HL-60 (cell line): Measurements from ENCODE around the gene JMJD1C.

Experiments used
- CTCF ChIP-seq: IDR thresholded peaks from one replicate; pipeline ENCODE4 v1.5.1; 2011; ENCODE audit warnings: low read length, control low read depth, inconsistent platforms; ENCODE audit not compliant: insufficient read depth
- GABPA ChIP-seq: IDR thresholded peaks from 2 replicates; pipeline ENCODE4 v1.6.1; 2012; ENCODE audit warnings: low read depth
- POLR2AphosphoS5 ChIP-seq: IDR thresholded peaks from 2 replicates; pipeline ENCODE4 v1.6.1; 2012; ENCODE audit warnings: low read depth
- TF ChIP-seq, protein P1 (sequence below): IDR thresholded peaks from 2 replicates; pipeline ENCODE4 v1.6.1; 2012; ENCODE audit warnings: low read depth; ENCODE audit not compliant: insufficient replicate concordance

DNA sequence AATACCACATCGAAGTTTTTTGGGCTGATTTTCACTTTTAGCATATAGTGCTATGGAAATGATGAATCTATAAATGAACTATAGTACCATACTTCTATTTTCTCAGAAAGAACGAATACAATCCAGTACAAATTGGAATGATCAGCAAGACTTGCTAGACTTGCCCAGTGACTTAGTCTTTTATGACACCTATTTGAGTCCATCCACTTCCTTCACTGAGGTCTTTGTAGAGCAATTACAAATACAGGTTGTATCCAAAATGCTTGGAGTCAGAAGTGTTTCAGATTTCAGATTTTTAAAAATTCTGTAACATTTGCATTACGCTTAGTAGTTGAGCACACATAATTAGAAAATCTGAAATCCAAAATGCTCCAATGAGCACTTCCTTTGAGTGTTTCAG lies 228.4 kb downstream of the JMJD1C start:
- TF ChIP-seq CTCF = no peak
- TF ChIP-seq POLR2AphosphoS5 = no peak
- TF ChIP-seq GABPA = no peak
- TF ChIP-seq, protein P1, sequence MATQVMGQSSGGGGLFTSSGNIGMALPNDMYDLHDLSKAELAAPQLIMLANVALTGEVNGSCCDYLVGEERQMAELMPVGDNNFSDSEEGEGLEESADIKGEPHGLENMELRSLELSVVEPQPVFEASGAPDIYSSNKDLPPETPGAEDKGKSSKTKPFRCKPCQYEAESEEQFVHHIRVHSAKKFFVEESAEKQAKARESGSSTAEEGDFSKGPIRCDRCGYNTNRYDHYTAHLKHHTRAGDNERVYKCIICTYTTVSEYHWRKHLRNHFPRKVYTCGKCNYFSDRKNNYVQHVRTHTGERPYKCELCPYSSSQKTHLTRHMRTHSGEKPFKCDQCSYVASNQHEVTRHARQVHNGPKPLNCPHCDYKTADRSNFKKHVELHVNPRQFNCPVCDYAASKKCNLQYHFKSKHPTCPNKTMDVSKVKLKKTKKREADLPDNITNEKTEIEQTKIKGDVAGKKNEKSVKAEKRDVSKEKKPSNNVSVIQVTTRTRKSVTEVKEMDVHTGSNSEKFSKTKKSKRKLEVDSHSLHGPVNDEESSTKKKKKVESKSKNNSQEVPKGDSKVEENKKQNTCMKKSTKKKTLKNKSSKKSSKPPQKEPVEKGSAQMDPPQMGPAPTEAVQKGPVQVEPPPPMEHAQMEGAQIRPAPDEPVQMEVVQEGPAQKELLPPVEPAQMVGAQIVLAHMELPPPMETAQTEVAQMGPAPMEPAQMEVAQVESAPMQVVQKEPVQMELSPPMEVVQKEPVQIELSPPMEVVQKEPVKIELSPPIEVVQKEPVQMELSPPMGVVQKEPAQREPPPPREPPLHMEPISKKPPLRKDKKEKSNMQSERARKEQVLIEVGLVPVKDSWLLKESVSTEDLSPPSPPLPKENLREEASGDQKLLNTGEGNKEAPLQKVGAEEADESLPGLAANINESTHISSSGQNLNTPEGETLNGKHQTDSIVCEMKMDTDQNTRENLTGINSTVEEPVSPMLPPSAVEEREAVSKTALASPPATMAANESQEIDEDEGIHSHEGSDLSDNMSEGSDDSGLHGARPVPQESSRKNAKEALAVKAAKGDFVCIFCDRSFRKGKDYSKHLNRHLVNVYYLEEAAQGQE = no peak
